ENCODE results near the gene FEM1C. TPM values are rescaled to one million over a fixed set of nuclear protein-coding genes. Genes with fewer than 3 reads are reported as not detected.

The FEM1C gene
- total and polyA plus RNA-seq, 2 of the 4 experiments (the other 2 are of a cell fraction): 6.3 to 21.5 TPM

- intact Hi-C loops (cut with micrococcal nuclease): no loop called here
These were observed 63.7 kb downstream of the FEM1C start for GRCh38 chr5:115480900-115481299.

More at GRCh38 chr5:115480900-115481299, 63.7 kb downstream of the FEM1C start:
- no peak for DNase-seq
- Histone ChIP-seq H3K4me2 (ENCODE audit: low read depth, low read length) (no peak overlapping the region), H3K14ac (replicated peaks; ENCODE audit: low read depth, low read length) (no peak overlapping the region), H3K9me1 (ENCODE audit: insufficient read depth, low read length) (no peaks in the 10 kb centered on the region), H3K36me3 (ENCODE audit: control insufficient read depth, insufficient read depth, low read length) (no peaks in the 10 kb centered on the region), H3K4ac (ENCODE audit: low read depth, low read length) (no peak overlapping the region), H4K5ac (ENCODE audit: low read depth, low read length) (no peak overlapping the region), H3K9ac (ENCODE audit: low read depth, low read length) (no peak overlapping the region), H4K8ac (ENCODE audit: low read depth in 2 of 2, low read length in 2 of 2) (no peak overlapping the region), H2AK9ac (replicated peaks; ENCODE audit: low read depth, low read length, poor library complexity) (no peak overlapping the region), H2BK120ac (ENCODE audit: low read depth, low read length) (no peak overlapping the region), H4K20me1 (ENCODE audit: insufficient read depth, low read length) (no peaks in the 10 kb centered on the region), H2BK15ac (ENCODE audit: low read depth, low read length) (no peak overlapping the region), H3K27me3 (ENCODE audit: control insufficient read depth, insufficient read depth, low read length) (no peaks in the 10 kb centered on the region), H2BK5ac (ENCODE audit: low read depth, low read length, poor library complexity, severe bottlenecking) (no peak overlapping the region), H3K18ac (ENCODE audit: low read depth, low read length) (no peak overlapping the region), H3K4me3 (ENCODE audit: insufficient read depth, low read depth, low read length) (no peak overlapping the region), H3K27ac (ENCODE audit: insufficient read depth, low read length) (no peak overlapping the region), H2BK20ac (ENCODE audit: low read depth, low read length) (no peak overlapping the region), H3K4me1 (ENCODE audit: control insufficient read depth, insufficient read depth, low read length) (no peaks in the 10 kb centered on the region), H3K23ac (ENCODE audit: low read depth, low read length) (no peak overlapping the region), H4K91ac (ENCODE audit: insufficient read depth, low read depth, low read length) (no peak overlapping the region), H3K56ac (ENCODE audit: extremely low read depth, insufficient read depth, low read length) (no peak overlapping the region), H2AFZ (replicated peaks; ENCODE audit: low read length, poor library complexity) (no peak overlapping the region), H2AK5ac (ENCODE audit: low read depth, low read length) (no peak overlapping the region), H3K9me3 (ENCODE audit: control insufficient read depth, insufficient read depth, low read length) (no peaks in the 10 kb centered on the region), H3K79me1 (ENCODE audit: low read depth in 1 of 2, low read length in 2 of 2) (no peaks in the 10 kb centered on the region)
- ChIA-PET CTCF (no interaction called here), POLR2A (ENCODE audit: unreplicated experiment) (interaction anchor here (0.7 kb wide), 1 partner anchor 20 kb away, joined by 5 read pairs; no protein-coding TSS in a partner anchor)
- in situ Hi-C loops (cut with MboI; ENCODE audit: low sequenced_read_pairs) (no loop called here), dilution Hi-C loops (cut with HindIII; ENCODE audit: low sequenced_read_pairs, unreplicated experiment) (no loop called here)
- TF ChIP-seq ELK1 (IDR thresholded peaks at IDR 0.05; ENCODE audit: borderline replicate concordance, low read depth, low read length): no peak
- no peak for TF ChIP-seq RAD21 (IDR thresholded peaks at IDR 0.05; ENCODE audit: low read length)
- no peak for TF ChIP-seq CHD1 (IDR thresholded peaks at IDR 0.05; ENCODE audit: low read depth, low read length)
- TF ChIP-seq MXI1 (IDR thresholded peaks at IDR 0.05; ENCODE audit: borderline replicate concordance, low read depth, low read length): no peak
- TF ChIP-seq FOS (IDR thresholded peaks at IDR 0.05; ENCODE audit: low read depth, low read length): no peak
- no peak for TF ChIP-seq BHLHE40 (IDR thresholded peaks at IDR 0.05; ENCODE audit: low read depth, low read length)
- TF ChIP-seq NFE2L2 (IDR thresholded peaks at IDR 0.05; ENCODE audit: low read depth, low read length): no peak
- TF ChIP-seq MAFK (IDR thresholded peaks at IDR 0.05; ENCODE audit: low read depth, low read length): no peak
- TF ChIP-seq RFX5 (IDR thresholded peaks at IDR 0.05; ENCODE audit: low read depth, low read length): no peak
- TF ChIP-seq MAZ (IDR thresholded peaks at IDR 0.05; ENCODE audit: borderline replicate concordance, low read depth, low read length): no peak
- no peak for TF ChIP-seq POLR2A (IDR thresholded peaks at IDR 0.05; ENCODE audit: low read depth, low read length)
- TF ChIP-seq CTCF (conservative IDR thresholded peaks at IDR 0.05; ENCODE audit: low read depth, low read length): no peak
- no peak for TF ChIP-seq SMC3 (IDR thresholded peaks at IDR 0.05; ENCODE audit: low read depth, low read length)
- TF ChIP-seq RCOR1 (IDR thresholded peaks at IDR 0.05; ENCODE audit: insufficient replicate concordance, low read length): no peak
- TF ChIP-seq USF2 (IDR thresholded peaks at IDR 0.05; ENCODE audit: low read depth, low read length): no peak
- TF ChIP-seq CEBPB (IDR thresholded peaks at IDR 0.05; ENCODE audit: low read depth, low read length): no peak
- BruUV-seq (replicated peaks): no TSS peak
- no peak for ATAC-seq (ENCODE audit: low read depth)
